DND-41 (cell line): ENCODE results near the gene ZNF708.

Experiments used
- ATAC-seq: fragments of 200-7000 bp; cut with Tn5 transposase; 3 replicates; pipeline ENCODE4 v1.9.1; 2021; ENCODE audit warnings: low read depth; ENCODE audit not compliant: insufficient read depth
- DNase-seq: peaks from one replicate; pipeline ENCODE4 v3.0.0-alpha.2; 2020
- H2AFZ ChIP-seq: 2 replicates; pipeline ENCODE4 v1.6.0; 2012; ENCODE audit warnings: low read depth, low read length
- H3K27ac ChIP-seq: 2 replicates; pipeline ENCODE4 v1.5.1; 2012; ENCODE audit warnings: low read length, inconsistent platforms
- H3K27me3 ChIP-seq: fragments of 200-600 bp; sonication (generic); 2 replicates; pipeline ENCODE4 v1.6.0; 2012; ENCODE audit warnings: low read length, mild to moderate bottlenecking, inconsistent platforms; ENCODE audit not compliant: insufficient read depth, poor library complexity
- H3K36me3 ChIP-seq: 2 replicates; pipeline ENCODE4 v1.5.1; 2012; ENCODE audit warnings: low read length, inconsistent platforms; ENCODE audit not compliant: insufficient read depth
- H3K4me1 ChIP-seq: 2 replicates; pipeline ENCODE4 v1.5.1; 2012; ENCODE audit warnings: mild to moderate bottlenecking, low read length; ENCODE audit not compliant: insufficient read depth
- H3K4me2 ChIP-seq: 2 replicates; pipeline ENCODE4 v1.6.0; 2012; ENCODE audit warnings: mild to moderate bottlenecking, moderate library complexity, low read length, inconsistent platforms; ENCODE audit not compliant: insufficient read depth
- H3K4me3 ChIP-seq, 2 experiments: fragments of 200-600 bp in 1 of 2; shearing (Covaris generic) in 1 of 2; 2 replicates each; pipeline ENCODE4 v1.5.1; 2012 to 2016; ENCODE audit warnings: inconsistent platforms in 2 of 2, low read length in 2 of 2, mild to moderate bottlenecking in 2 of 2, low read depth in 1 of 2, moderate library complexity in 1 of 2
- H3K79me2 ChIP-seq: 2 replicates; pipeline ENCODE4 v1.6.0; 2012; ENCODE audit warnings: low read length, inconsistent platforms; ENCODE audit not compliant: insufficient read depth
- H3K9ac ChIP-seq: 2 replicates; pipeline ENCODE4 v1.6.0; 2012; ENCODE audit warnings: low read depth, mild to moderate bottlenecking, inconsistent platforms, low read length, moderate library complexity
- H3K9me3 ChIP-seq: 2 replicates; pipeline ENCODE4 v1.5.1; 2012; ENCODE audit warnings: low read length, moderate library complexity, mild to moderate bottlenecking, inconsistent platforms; ENCODE audit not compliant: insufficient read depth, severe bottlenecking
- H4K20me1 ChIP-seq: 2 replicates; pipeline ENCODE4 v1.6.0; 2012; ENCODE audit warnings: low read length; ENCODE audit not compliant: insufficient read depth
- CTCF ChIP-seq: IDR thresholded peaks from 2 replicates; pipeline ENCODE4 v1.5.1; 2012; ENCODE audit warnings: borderline replicate concordance, low read length, moderate library complexity, mild to moderate bottlenecking; ENCODE audit not compliant: poor library complexity, severe bottlenecking; ENCODE audit errors: extremely low read depth
- EZH2 ChIP-seq: IDR thresholded peaks from 3 replicates; pipeline ENCODE4 v1.6.1; 2012; ENCODE audit warnings: borderline replicate concordance, low read depth, mild to moderate bottlenecking, moderate library complexity, low read length, inconsistent platforms; ENCODE audit not compliant: severe bottlenecking

The ZNF708 gene

DNA sequence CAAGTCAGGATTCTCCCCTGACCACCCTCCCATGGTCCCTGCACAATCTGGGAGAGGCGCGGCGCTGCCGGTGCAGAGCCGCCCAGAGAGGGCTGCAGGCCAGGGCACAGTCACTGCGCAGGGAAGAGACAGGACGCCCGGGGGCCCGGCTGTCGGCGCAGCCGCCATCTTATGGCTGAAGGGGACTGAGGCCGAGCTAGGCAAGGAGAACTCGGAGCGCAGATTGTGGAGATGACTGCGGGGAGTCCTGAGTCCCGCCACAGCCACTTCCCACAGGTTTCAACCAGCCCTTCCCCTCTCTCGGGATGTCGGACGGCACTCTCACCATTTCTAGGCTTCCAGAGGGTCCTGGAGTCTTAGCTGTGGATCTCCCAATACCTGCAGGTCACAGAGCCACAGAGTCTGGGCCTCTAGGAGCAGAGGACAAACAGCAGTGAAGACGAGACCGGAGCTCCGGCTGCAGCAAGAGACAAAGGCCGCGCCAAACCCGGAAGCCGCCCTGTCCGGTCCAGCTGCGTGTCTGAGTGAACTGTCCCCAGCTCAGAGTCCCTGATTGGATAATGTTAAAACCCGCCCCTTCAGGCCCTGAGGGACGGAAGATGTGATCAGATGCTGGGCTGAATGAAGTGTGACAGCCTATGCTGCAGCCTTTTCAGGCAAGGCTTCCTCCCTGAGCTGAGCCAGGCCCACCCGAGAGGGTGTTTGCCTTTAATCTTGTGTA, at the start of gene ZNF708:
TSS of gene ZNF708 (minus strand) at position 526 of the 721 bp plus-strand sequence. CDS start at position 328, 198 bp downstream.
- Histone ChIP-seq H2AFZ (peak within 1 kb of the TSS; percentile 82), H3K4me2 (peak within 1 kb of the TSS; percentile 71), H3K9me3 (peaks cover 15% of the 10 kb centered on the region), H3K27me3 (no peaks in the 10 kb centered on the region), H3K79me2 (peaks cover 60% of the 10 kb centered on the region), H3K27ac (peak within 1 kb of the TSS; percentile 89), H3K9ac (peak within 1 kb of the TSS; percentile 81), H4K20me1 (no peaks in the 10 kb centered on the region), H3K4me1 (peaks cover 36% of the 10 kb centered on the region), H3K4me3 (peak within 1 kb of the TSS; percentile 50 to 68), H3K36me3 (peaks cover 23% of the 10 kb centered on the region)
- DNase-seq (peak; percentile 88), ATAC-seq (peak; percentile 98)
- TF ChIP-seq EZH2, result no peak
- TF ChIP-seq CTCF, result no peak

- no peak for ATAC-seq
- Histone ChIP-seq H3K4me2 (peak overlapping the region; percentile 29; the same call in 1 of the 2 replicates), H3K27ac (no peak overlapping the region), H3K9ac (no peak overlapping the region), H4K20me1 (peaks cover 6% of the 10 kb centered on the region; the same call in 1 of the 2 replicates), H3K36me3 (peaks cover 73% of the 10 kb centered on the region), H3K27me3 (no peaks in the 10 kb centered on the region), H2AFZ (no peak overlapping the region), H3K4me1 (peaks cover 36% of the 10 kb centered on the region), H3K79me2 (peaks cover 84% of the 10 kb centered on the region), H3K9me3 (peaks cover 20% of the 10 kb centered on the region), H3K4me3 (peak overlapping the region in 1 of 2 experiments; percentile 14; a peak in 1 of 4 replicates)
- no peak for DNase-seq
- TF ChIP-seq CTCF (no peak), EZH2 (no peak)
Measured at GRCh38 chr19:21362291-21362690, 33.1 kb upstream of the ZNF708 start.

DNA sequence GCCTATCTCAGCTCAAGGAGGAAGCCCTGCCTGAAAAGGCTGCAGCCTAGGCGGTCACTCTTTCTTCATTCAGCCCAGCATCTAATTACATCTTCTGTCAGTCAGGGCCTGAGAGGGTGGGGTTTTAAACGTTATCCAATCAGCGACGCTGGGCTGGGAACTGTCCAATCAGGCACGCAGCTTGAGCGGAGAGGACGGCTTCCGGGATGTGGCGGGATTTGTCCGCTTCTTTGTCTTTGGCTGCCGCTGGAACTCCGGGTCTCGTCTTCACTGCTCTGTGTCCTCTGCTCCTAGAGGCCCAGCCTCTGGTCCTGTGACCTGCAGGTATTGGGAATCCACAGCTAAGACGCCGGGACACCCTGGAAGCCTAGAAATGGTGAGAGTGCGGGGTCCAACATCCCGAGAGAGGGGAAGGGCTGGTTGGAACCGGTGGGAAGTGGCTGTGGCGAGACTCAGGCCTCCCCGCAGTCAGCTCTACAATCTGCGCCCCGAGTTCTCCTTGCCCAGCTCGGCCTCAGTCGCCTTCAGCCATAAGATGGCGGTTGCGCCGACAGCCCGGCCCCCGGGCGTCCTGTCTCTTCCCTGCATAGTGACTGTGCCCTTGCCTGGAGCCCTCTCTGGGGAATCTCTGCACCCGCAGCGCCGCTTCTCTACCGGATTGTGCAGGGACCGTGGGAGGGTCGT, 29.7 kb upstream of the ZNF708 start, which contains the start of gene ZNF738:
TSS of gene ZNF738 (plus strand) at position 233 of the 684 bp plus-strand sequence. CDS start at position 374, 141 bp downstream.
- peaks cover 33% of the 10 kb centered on the region for H3K4me1 ChIP-seq
- H3K79me2 ChIP-seq, result peaks cover 50% of the 10 kb centered on the region
- H2AFZ ChIP-seq, result peak within 1 kb of the TSS; percentile 97
- peak; percentile 94 for DNase-seq
- H3K4me2 ChIP-seq, result peak within 1 kb of the TSS; percentile 74
- H3K9me3 ChIP-seq, result peaks cover 15% of the 10 kb centered on the region
- H3K4me3 ChIP-seq, result peak within 1 kb of the TSS; percentile 88 to 91
- H3K27me3 ChIP-seq, result no peaks in the 10 kb centered on the region
- H3K27ac ChIP-seq, result peak within 1 kb of the TSS; percentile 96
- H4K20me1 ChIP-seq, result peaks cover 6% of the 10 kb centered on the region; the same call in 1 of the 2 replicates
- TF ChIP-seq CTCF (peak; percentile 33), EZH2 (no peak)
- ATAC-seq, result peak; percentile 96
- H3K36me3 ChIP-seq, result peaks cover 39% of the 10 kb centered on the region
- H3K9ac ChIP-seq, result peak within 1 kb of the TSS; percentile 89
